Suppressor macrophage (primary cell): Measurements from ENCODE around the gene LAMB2.

Source experiments
- DNase-seq, 4 experiments: peaks; one replicate each; pipeline ENCODE4 v3.0.0-alpha.2; 2020 to 2022
- total RNA-seq, 17 experiments: gene quantifications; one replicate each; lab custom pipeline; 2026; ENCODE audit warnings: mixed read lengths in 6 of 17, inconsistent platforms in 3 of 17; lab: John Stamatoyannopoulos, UW

The LAMB2 gene
- 20.5 to 124 (median 49.4) reads per million in 17 experiments for total RNA-seq

GRCh38 chr3:49132437-49133225, at the start of gene LAMB2:
TSS of gene LAMB2 (minus strand) at chr3:49133050. CDS start at chr3:49132867, 183 bp downstream.
- peak; percentile 46 to 64 (median 52) for DNase-seq

GRCh38 chr3:49181351-49181750, 48.5 kb upstream of the LAMB2 start:
- DNase-seq: no peak

- DNase-seq: no peak
These were observed 47.3 kb upstream of the LAMB2 start for GRCh38 chr3:49180116-49180515.

GRCh38 chr3:49177073-49177472, 44.2 kb upstream of the LAMB2 start:
- no peak for DNase-seq

- DNase-seq: no peak
These were observed 42.7 kb upstream of the LAMB2 start for GRCh38 chr3:49175530-49175929.

GRCh38 chr3:49174397-49174985, 41.6 kb upstream of the LAMB2 start:
- DNase-seq: no peak

- DNase-seq: no peak
These were observed 40.9 kb upstream of the LAMB2 start for GRCh38 chr3:49173792-49174170.

DNA sequence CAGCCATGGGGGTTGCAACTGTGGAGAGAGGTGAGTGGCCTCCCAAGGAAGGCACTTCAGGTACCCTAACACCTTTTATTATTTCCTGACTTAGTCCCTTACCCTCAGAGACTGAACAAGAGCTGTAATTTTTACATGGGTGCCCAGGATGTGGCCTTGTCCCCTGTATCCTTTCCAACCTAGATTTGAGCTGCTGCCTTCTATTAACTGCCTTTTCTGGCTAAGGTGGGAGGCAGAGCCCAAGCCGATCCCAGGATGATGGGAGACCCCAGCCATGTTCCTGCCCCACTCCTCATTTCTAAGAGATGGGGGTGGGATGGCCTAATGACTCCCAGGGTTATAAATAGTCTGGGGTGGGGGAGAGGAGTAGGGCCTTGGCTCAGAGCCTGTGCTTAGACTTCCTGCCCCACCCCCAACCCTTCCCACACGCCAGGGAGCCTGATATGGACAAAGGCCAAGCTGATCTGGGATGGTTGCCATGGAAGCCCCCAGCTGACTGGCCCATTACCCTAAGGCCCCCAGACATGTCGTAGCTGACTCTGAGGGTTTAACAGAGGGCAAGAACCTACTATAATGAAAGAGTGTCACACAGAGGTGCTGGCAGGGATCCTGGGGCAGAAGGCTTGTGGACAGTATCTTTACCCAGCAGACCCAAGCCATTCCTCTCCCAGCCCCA, 40.4 kb upstream of the LAMB2 start:
- peak in 1 of 4 experiments; percentile 18 for DNase-seq

- DNase-seq: no peak
These were observed 39.7 kb upstream of the LAMB2 start for GRCh38 chr3:49172551-49173041.

DNA sequence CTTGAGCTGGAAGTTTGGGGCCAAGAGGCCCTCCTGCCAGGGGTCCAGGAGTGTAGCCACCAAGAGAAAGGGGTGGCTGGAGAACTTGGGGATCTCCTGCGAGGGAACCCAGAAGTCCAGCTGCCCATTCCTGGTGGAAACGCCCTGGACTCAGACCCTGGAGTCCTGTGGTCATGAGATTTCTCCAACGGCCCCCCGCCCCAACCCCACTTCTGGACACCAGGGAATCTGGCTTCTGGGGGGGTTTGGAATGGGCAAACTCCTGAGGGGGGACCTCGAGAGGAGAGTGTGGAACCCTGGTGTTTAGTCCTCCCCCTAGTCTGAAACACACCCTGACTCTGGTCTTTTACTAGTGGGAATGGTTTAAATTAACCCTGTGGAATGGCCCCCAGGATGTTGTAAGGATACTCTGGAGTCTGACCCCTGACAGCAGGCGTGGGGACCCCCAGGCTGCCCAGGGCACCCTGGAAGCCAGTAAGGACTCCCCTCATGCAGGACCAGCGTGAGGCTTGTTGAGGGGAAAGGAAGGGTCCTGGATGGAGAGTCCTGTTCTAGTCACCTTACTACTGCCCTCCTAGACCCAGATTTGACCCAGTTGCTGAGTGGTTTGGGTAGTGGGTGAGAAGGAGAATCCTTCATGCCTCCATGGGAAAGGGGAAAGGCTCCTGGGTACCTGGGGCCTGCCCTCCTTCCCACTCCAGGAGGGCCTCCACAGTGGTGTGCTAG, 39.1 kb upstream of the LAMB2 start:
- no peak for DNase-seq

GRCh38 chr3:49171119-49171774, 38.4 kb upstream of the LAMB2 start, which contains the start of gene KLHDC8B:
TSS of gene KLHDC8B (plus strand) at chr3:49171598. CDS start at chr3:49172770, 1,172 bp downstream.
- peak; percentile 84 to 95 (median 90) for DNase-seq

- no peak for DNase-seq
These were observed 37.9 kb upstream of the LAMB2 start for GRCh38 chr3:49170744-49171118.

GRCh38 chr3:49166752-49167556, 34.1 kb upstream of the LAMB2 start:
- DNase-seq: no peak

DNA sequence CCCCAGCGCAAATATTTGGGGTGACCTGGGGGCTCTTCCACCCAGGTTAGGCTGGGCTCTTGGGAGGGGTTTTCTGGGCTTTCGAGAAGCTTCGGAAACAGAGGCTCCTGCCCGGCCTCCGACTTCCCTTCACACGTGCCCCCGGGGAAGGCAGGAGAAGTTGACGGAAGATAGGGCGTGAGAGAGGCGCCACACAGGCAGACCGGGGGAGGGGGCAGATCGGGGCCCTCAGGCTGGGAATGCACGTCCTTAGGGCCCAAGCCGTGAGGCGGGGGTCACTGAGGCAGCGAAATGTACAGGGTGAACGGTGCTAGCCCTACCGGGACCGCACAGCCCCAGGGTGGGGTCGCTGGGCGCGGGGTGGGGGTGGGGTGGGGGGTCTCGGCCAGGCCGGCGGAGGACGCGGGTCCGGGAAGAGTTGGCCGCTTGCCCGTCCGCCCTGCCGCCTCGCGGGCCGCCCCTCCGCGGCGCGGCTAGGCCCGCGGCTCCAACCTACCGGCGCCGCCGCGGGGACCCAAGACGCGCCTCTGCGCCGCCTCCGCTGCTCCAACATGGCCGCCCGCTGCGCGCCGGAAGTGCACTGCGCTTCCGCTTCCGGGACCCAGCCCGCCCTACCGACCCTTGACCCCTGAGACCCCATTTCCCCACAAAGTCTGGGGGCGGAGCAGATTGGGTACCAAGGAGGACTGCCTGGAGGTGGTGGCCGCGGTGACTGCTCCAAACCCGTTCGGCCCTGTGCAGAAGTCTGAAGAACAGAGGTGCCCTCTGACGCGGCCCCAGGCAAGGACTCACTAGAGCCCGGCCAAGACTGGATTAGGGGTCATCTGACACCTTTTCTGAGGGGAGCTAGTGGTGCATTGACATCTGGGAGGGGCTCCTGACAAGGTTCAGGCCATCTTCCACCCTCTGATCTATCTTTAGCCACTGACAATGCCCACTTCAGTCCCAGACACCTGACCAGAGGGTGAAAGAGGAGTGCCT, 33.2 kb upstream of the LAMB2 start, which contains the start of gene CCDC71:
Gene CCDC71 (minus strand): TSS at position 561 of the 981 bp plus-strand sequence. CDS start 2,123 bp downstream, outside the sequence.
- DNase-seq: peak; percentile 83 to 94 (median 88)

- no peak for DNase-seq
These were observed 32.3 kb upstream of the LAMB2 start for GRCh38 chr3:49164983-49165720.

DNA sequence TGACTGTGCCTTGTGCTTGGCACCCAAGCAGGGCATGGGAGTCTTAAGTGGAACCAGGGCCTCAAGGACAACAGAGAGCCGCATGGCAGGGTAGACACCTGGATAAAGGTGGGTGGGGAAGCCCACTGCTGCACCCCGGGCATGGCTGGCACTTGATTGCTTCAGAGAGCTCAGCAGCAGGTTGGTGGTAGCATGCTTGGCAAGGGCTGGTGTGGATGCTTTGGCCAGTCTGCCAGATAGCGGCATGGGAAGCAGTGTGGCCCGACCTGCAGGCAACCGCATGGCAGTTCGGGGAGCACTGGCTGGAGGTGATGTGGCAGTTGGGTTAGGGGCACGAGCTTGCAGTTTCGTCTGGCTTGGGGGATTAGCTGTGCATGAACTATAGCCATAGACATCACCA, 30.8 kb upstream of the LAMB2 start:
- no peak for DNase-seq

DNA sequence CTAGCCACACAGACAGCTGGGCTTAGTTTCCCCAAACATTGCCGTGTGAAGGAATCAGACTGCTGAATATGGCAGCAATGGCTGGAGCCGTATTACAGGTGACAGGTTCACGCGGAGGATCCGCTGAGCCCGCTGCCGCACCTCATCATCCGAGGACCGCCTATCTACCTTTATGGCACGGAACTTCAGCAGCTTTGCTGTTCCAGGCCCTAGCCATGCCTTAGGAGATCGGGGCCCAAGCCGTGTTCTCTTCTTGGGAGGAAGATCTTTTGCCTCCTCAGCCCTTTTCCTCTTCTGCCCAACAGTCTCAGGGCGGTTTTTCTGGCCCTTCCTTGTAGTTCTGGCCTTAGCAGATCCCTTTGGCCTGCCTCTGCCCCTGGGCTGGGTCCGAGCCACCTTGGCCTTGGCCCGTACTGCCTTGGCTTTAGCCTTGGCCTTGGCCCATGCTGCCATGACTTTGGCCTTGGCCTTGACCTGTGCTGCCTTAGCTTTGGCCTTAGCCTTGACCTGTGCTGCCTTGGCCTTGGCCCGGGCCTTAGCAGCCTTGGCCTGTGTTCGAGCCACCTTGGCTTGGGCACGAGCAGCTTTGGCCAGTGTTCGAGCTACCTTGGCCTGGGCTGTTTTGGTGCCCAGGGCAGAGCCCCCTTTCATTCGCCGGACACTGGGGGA, 30.0 kb upstream of the LAMB2 start:
- DNase-seq: no peak

- peak in 3 of 4 experiments; percentile 42 to 57 (median 57) for DNase-seq
These were observed 29.1 kb upstream of the LAMB2 start for GRCh38 chr3:49161808-49162530.
